HepG2 (cell line): Measurements from ENCODE around the gene PAIP2. TPM values are rescaled to one million over a fixed set of nuclear protein-coding genes. Genes with fewer than 3 reads are reported as not detected.
A peak's percentile ranks its signal among the peaks of the same experiment; 100 is the strongest.

ENCODE experiments used
- ATAC-seq: fragments of 200-7000 bp; cut with Tn5 transposase; 3 replicates; pipeline ENCODE4 v1.9.1; 2020; ENCODE audit warnings: mild to moderate bottlenecking, moderate library complexity
- BruUV-seq: library from RNA; stranded (reverse); fragments of 400-500 nt; replicated peaks from 2 replicates; lab custom pipeline; 2021; lab: Mats Ljungman, UMichigan
- CTCF ChIA-PET: fragments of 300-600 bp; formaldehyde crosslinking; extraction: SDS; loops from one replicate; lab custom pipeline; 2021; ENCODE audit warnings: low total read pairs, inconsistent platforms, low intra/inter-chr PET ratio; lab: Yijun Ruan, JAX
- POLR2A ChIA-PET: fragments of 350-600 bp; sonication (Branson Sonifier 250); formaldehyde crosslinking; loops from one replicate; lab custom pipeline; 2020; ENCODE audit warnings: antibody characterized with exemption, inconsistent platforms; lab: Yijun Ruan, JAX
- DNase-seq: peaks from one replicate; pipeline ENCODE4 v3.0.0-alpha.2; 2015; ENCODE audit warnings: low spot score
- FAIRE-seq: peaks from 3 replicates; lab custom pipeline; 2011; peaks lifted over from hg19 to GRCh38; lab: Jason Lieb, UNC
- H2AFZ ChIP-seq: one replicate; pipeline ENCODE4 v1.6.1; 2011; ENCODE audit warnings: low read length, inconsistent platforms
- H3K27ac ChIP-seq: fragments of 300-600 bp; 3 replicates; pipeline ENCODE4 v1.8.0; 2011; ENCODE audit warnings: mixed run types, mild to moderate bottlenecking, mixed read lengths, low read length, inconsistent platforms; ENCODE audit not compliant: insufficient read depth; ENCODE audit errors: extremely low read length
- H3K27me3 ChIP-seq, 2 experiments: fragments of 200-600 bp in 1 of 2; 2 replicates in 1 of 2; 3 replicates in 1 of 2; pipeline versions ENCODE4 v1.6.0 to v1.8.0; 2011; ENCODE audit warnings: low read length in 2 of 2, mild to moderate bottlenecking in 2 of 2, moderate library complexity in 2 of 2, inconsistent platforms in 1 of 2; ENCODE audit not compliant: insufficient read depth in 2 of 2, control insufficient read depth in 1 of 2
- H3K36me3 ChIP-seq, 2 experiments: fragments of 200-600 bp in 1 of 2; replicated peaks in 1 of 2; 2 replicates in 1 of 2; 3 replicates in 1 of 2; pipeline versions ENCODE4 v1.5.1 to v1.8.0; 2011; ENCODE audit warnings: low read length in 2 of 2, inconsistent platforms in 1 of 2; ENCODE audit not compliant: insufficient read depth in 2 of 2, control insufficient read depth in 1 of 2
- H3K4me1 ChIP-seq: 2 replicates; pipeline ENCODE4 v1.5.1; 2012; ENCODE audit warnings: low read length, inconsistent platforms; ENCODE audit not compliant: insufficient read depth
- H3K4me2 ChIP-seq: 2 replicates; pipeline ENCODE4 v1.6.0; 2011; ENCODE audit warnings: low read depth, low read length, inconsistent platforms
- H3K4me3 ChIP-seq, 3 experiments: fragments of 200-600 bp in 1 of 3; sonication (generic), shearing (Covaris generic) in 1 of 3; replicated peaks in 1 of 3; 2 replicates each; pipeline ENCODE4 v1.5.1; 2011 to 2016; ENCODE audit warnings: low read length in 3 of 3, inconsistent platforms in 2 of 3, low read depth in 2 of 3, mild to moderate bottlenecking in 2 of 3, control low read depth in 1 of 3, mixed read lengths in 1 of 3; ENCODE audit not compliant: insufficient read depth in 1 of 3
- H3K79me2 ChIP-seq: one replicate; pipeline ENCODE4 v1.6.1; 2011; ENCODE audit warnings: low read length, inconsistent platforms; ENCODE audit not compliant: insufficient read depth
- H3K9ac ChIP-seq: 2 replicates; pipeline ENCODE4 v1.6.0; 2011; ENCODE audit warnings: mild to moderate bottlenecking, low read depth, low read length, inconsistent platforms; ENCODE audit not compliant: insufficient read depth
- H3K9me3 ChIP-seq: 2 replicates; pipeline ENCODE4 v1.5.1; 2012; ENCODE audit warnings: mild to moderate bottlenecking, low read length
- H4K20me1 ChIP-seq: 2 replicates; pipeline ENCODE4 v1.6.0; 2011; ENCODE audit warnings: inconsistent platforms, mild to moderate bottlenecking, low read length, moderate library complexity; ENCODE audit not compliant: insufficient read depth
- HNF1A ChIP-seq, 2 experiments: sonication (generic) in 1 of 2; formaldehyde crosslinking in 1 of 2; IDR thresholded peaks; 2 replicates each; pipeline versions ENCODE4 v1.4.0 to v1.6.1; 2016 to 2020; ENCODE audit warnings: borderline replicate concordance in 1 of 2, low read depth in 1 of 2, mild to moderate bottlenecking in 1 of 2, missing genetic modification reagents in 1 of 2
- IKZF1 ChIP-seq: fragments of 450-650 bp; IDR thresholded peaks from 2 replicates; pipeline ENCODE4 v1.7.1; 2016
- ZNF674 ChIP-seq: sonication (generic); formaldehyde crosslinking; IDR thresholded peaks from 2 replicates; pipeline ENCODE4 v1.5.0; 2020; ENCODE audit warnings: low read depth, mild to moderate bottlenecking, missing genetic modification reagents
- ZNF850 ChIP-seq: sonication (generic); formaldehyde crosslinking; conservative IDR thresholded peaks from 2 replicates; pipeline ENCODE4 v1.9.0; 2021; ENCODE audit warnings: mild to moderate bottlenecking, missing genetic modification reagents
- WGBS: methylation state at CpG from one replicate; pipeline ENCODE4 v1.1.6; 2017; ENCODE audit warnings: low lambda C conversion rate; 5-methylcytosine and 5-hydroxymethylcytosine counted together
- in situ Hi-C: cut with HindIII; loops from 2 replicates; pipeline ENCODE4 v1.10.0; 2017; ENCODE audit warnings: low pct_unique_long_range_greater_than_20kb; ENCODE audit not compliant: extremely low pct_ligation_motif_present
- intact Hi-C: fragments of 100-400 bp; cut with micrococcal nuclease; formaldehyde crosslinking; loops from one replicate; pipeline ENCODE4 v1.10.0; 2022; ENCODE audit not compliant: unreplicated experiment
- polyA plus RNA-seq, 8 experiments: library from polyadenylated mRNA; depleted of rRNA in 3 of 8; stranded (reverse) in 7 of 8; unstranded in 1 of 8; fragments of >200 nt; fragmentation: Illumina TruSeq in 4 of 8; extraction: Trizol in 4 of 8; gene quantifications; 2 replicates each; pipeline versions ENCODE4 v1.2.1 to v1.2.3, GENCODE V29; 2011 to 2016; ENCODE audit warnings: low read depth in 4 of 8, missing spikeins in 1 of 8, mixed read lengths in 1 of 8; ENCODE audit not compliant: insufficient read depth in 1 of 8
- total RNA-seq, 5 experiments: library from RNA; depleted of rRNA; stranded (reverse); fragments of >200 nt; fragmentation: Illumina TruSeq; extraction: Trizol; gene quantifications; 2 replicates each; pipeline ENCODE4 v1.2.3, GENCODE V29; 2016; ENCODE audit warnings: low read depth in 1 of 5
- TF ChIP-seq, protein P1 (sequence below), 2 experiments: IDR thresholded peaks; 2 replicates each; pipeline ENCODE4 v1.6.1; 2011 to 2012; ENCODE audit warnings: low read length in 2 of 2, borderline replicate concordance in 1 of 2, low read depth in 1 of 2, mild to moderate bottlenecking in 1 of 2, moderate library complexity in 1 of 2

Gene PAIP2
- total and polyA plus RNA-seq, 2 of the 13 experiments (the other 11 are each of a cell fraction or from before 2014, with no cell fraction given), result 61.5 to 76.3 TPM

- no peak for TF ChIP-seq HNF1A (IDR thresholded peaks at IDR 0.05; ENCODE audit: low read depth)
- TF ChIP-seq HNF1A (CRISPR knock-in tag; IDR thresholded peaks at IDR 0.05; ENCODE audit: borderline replicate concordance), result no peak
- TF ChIP-seq IKZF1, result no peak
Measured at GRCh38 chr5:139297439-139298133, 44.1 kb upstream of the PAIP2 start (continued).

GRCh38 chr5:139298242-139298641 lies 43.4 kb upstream of the PAIP2 start:
- CTCF ChIA-PET, result no interaction called here
- in situ Hi-C loops, result no loop called here
- POLR2A ChIA-PET, result no interaction called here
- Histone ChIP-seq H3K79me2 (peaks cover 97% of the 10 kb centered on the region), H3K9me3 (no peaks in the 10 kb centered on the region), H3K4me3 (no peak overlapping the region), H3K27me3 (no peaks in the 10 kb centered on the region; a peak in 1 of 5 replicates), H3K4me1 (peaks cover 71% of the 10 kb centered on the region), H3K27ac (no peak overlapping the region), H4K20me1 (peaks cover 89% of the 10 kb centered on the region), H3K36me3 (peaks cover 0 to 1% of the 10 kb centered on the region in 2 experiments; a peak in 1 of 5 replicates), H3K9ac (no peak overlapping the region), H2AFZ (no peak overlapping the region), H3K4me2 (peak overlapping the region; percentile 93)
- intact Hi-C loops, result no loop called here
- WGBS, result 76% methylated on average over 11 of the region's 11 CpGs
- no peak for DNase-seq
- TF ChIP-seq ZNF850 (no peak), ZNF674 (no peak)
- TF ChIP-seq, protein P1, sequence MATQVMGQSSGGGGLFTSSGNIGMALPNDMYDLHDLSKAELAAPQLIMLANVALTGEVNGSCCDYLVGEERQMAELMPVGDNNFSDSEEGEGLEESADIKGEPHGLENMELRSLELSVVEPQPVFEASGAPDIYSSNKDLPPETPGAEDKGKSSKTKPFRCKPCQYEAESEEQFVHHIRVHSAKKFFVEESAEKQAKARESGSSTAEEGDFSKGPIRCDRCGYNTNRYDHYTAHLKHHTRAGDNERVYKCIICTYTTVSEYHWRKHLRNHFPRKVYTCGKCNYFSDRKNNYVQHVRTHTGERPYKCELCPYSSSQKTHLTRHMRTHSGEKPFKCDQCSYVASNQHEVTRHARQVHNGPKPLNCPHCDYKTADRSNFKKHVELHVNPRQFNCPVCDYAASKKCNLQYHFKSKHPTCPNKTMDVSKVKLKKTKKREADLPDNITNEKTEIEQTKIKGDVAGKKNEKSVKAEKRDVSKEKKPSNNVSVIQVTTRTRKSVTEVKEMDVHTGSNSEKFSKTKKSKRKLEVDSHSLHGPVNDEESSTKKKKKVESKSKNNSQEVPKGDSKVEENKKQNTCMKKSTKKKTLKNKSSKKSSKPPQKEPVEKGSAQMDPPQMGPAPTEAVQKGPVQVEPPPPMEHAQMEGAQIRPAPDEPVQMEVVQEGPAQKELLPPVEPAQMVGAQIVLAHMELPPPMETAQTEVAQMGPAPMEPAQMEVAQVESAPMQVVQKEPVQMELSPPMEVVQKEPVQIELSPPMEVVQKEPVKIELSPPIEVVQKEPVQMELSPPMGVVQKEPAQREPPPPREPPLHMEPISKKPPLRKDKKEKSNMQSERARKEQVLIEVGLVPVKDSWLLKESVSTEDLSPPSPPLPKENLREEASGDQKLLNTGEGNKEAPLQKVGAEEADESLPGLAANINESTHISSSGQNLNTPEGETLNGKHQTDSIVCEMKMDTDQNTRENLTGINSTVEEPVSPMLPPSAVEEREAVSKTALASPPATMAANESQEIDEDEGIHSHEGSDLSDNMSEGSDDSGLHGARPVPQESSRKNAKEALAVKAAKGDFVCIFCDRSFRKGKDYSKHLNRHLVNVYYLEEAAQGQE (IDR thresholded peaks at IDR 0.05; ENCODE audit: borderline replicate concordance in 1 of 2, low read depth in 1 of 2, low read length in 2 of 2), result no peak
- no TSS peak for BruUV-seq
- ATAC-seq, result no peak
- FAIRE-seq, result no peak
